ENCODE data around the gene ZNF19.

GRCh38 chr16:71484006-71484893 is 4.9 kb downstream of the ZNF19 start:
- TF ChIP-seq CTCF (IDR thresholded peaks at IDR 0.05; ENCODE audit: low read length) (no peak), EZH2 (optimal IDR thresholded peaks at IDR 0.05; ENCODE audit: low read depth, low read length) (no peak)
